Fibroblast of the aortic adventitia (primary cell): ENCODE results near the gene MFSD8. TPM values are rescaled to one million over a fixed set of nuclear protein-coding genes. Genes with fewer than 3 reads are reported as not detected.
"Not testable (repeated sequence)": the region's sequence is repeated elsewhere in the genome, so short reads cannot be mapped to it uniquely, and the experiment has no call there.

ENCODE experiments used
- DNase-seq: peaks from one replicate; pipeline ENCODE4 v3.0.0-alpha.2; 2010; ENCODE audit warnings: low read depth
- H3K4me3 ChIP-seq: 2 replicates; pipeline ENCODE4 v1.5.1; 2011; ENCODE audit warnings: low read depth, mild to moderate bottlenecking, control low read depth, low read length, moderate library complexity
- CTCF ChIP-seq: IDR thresholded peaks from 2 replicates; pipeline ENCODE4 v1.5.1; 2011; ENCODE audit warnings: mild to moderate bottlenecking, low read length, control low read depth, inconsistent platforms; ENCODE audit not compliant: insufficient read depth
- total RNA-seq: library from RNA; depleted of rRNA; stranded (reverse); fragments of >200 nt; gene quantifications from 2 replicates; pipeline ENCODE4 v1.2.3, GENCODE V29; 2012; ENCODE audit warnings: low replicate concordance

The MFSD8 gene
- 15.8 and 22.7 TPM in 2 replicates for total RNA-seq

GRCh38 chr4:127965062-127965802 lies at the start of gene MFSD8, which contains the start of gene ABHD18:
Gene MFSD8, minus strand, starts transcription at chr4:127965173. Its CDS starts 40 bp downstream, at chr4:127965133.
Gene ABHD18, plus strand, starts transcription at chr4:127965406. Its CDS starts 17,550 bp downstream, at chr4:127982956.
- H3K4me3 ChIP-seq: peak within 1 kb of the TSS; percentile 98
- peak; percentile 99 for DNase-seq
- peak; percentile 54 for TF ChIP-seq CTCF

- DNase-seq: no peak
- no peak overlapping the region for H3K4me3 ChIP-seq
- no peak for TF ChIP-seq CTCF
These were observed 44.5 kb upstream of the MFSD8 start for GRCh38 chr4:128009428-128009827.

- no peak overlapping the region for H3K4me3 ChIP-seq
- TF ChIP-seq CTCF: no peak
- DNase-seq: peak; percentile 4
These were observed 41.6 kb upstream of the MFSD8 start for GRCh38 chr4:128006592-128006991.

- TF ChIP-seq CTCF: peak; percentile 22
- DNase-seq: peak; percentile 51
- no peak overlapping the region for H3K4me3 ChIP-seq
These were observed 32.8 kb upstream of the MFSD8 start for GRCh38 chr4:127997534-127998388.

GRCh38 chr4:127996521-127996920 lies 31.5 kb upstream of the MFSD8 start:
- not testable (repeated sequence) for H3K4me3 ChIP-seq, DNase-seq

GRCh38 chr4:127995776-127996175 lies 30.8 kb upstream of the MFSD8 start:
- no peak for TF ChIP-seq CTCF
- no peak for DNase-seq
- no peak overlapping the region for H3K4me3 ChIP-seq

- no peak for TF ChIP-seq CTCF
- no peak for DNase-seq
- H3K4me3 ChIP-seq: no peak overlapping the region
These were observed 28.2 kb upstream of the MFSD8 start for GRCh38 chr4:127993151-127993550.
